CD4-positive, alpha-beta T cell treated with Interleukin-2 at 100 ng/mL for 4 hours (primary cell): ENCODE measurements around the gene C6orf89.
"Not testable (repeated sequence)": the region's sequence is repeated elsewhere in the genome, so short reads cannot be mapped to it uniquely, and the experiment has no call there.

Experiments used
- DNase-seq: peaks from one replicate; pipeline ENCODE4 v3.0.0-alpha.2; 2020; ENCODE audit warnings: low spot score

The C6orf89 gene

GRCh38 chr6:36947570-36948351, 62.0 kb downstream of the C6orf89 start:
- DNase-seq, result peak; percentile 63

GRCh38 chr6:36949076-36949475, 63.3 kb downstream of the C6orf89 start:
- DNase-seq, result not testable (repeated sequence)

GRCh38 chr6:36949636-36950035, 63.9 kb downstream of the C6orf89 start:
- DNase-seq, result no peak

GRCh38 chr6:36953931-36954261, 68.1 kb downstream of the C6orf89 start:
- no peak for DNase-seq

GRCh38 chr6:36954262-36954931, 68.6 kb downstream of the C6orf89 start, which contains the start of gene PI16:
Gene PI16, plus strand, starts transcription at chr6:36954738. Its CDS starts 23 bp downstream, at chr6:36954761.
- DNase-seq, result peak; percentile 44

- DNase-seq, result no peak
Observed at GRCh38 chr6:36955136-36955535, 69.4 kb downstream of the C6orf89 start.

GRCh38 chr6:36955671-36956445, 70.1 kb downstream of the C6orf89 start:
- peak; percentile 26 for DNase-seq

GRCh38 chr6:36956446-36956820, 70.7 kb downstream of the C6orf89 start:
- no peak for DNase-seq

- no peak for DNase-seq
Observed at GRCh38 chr6:36957773-36958271, 72.1 kb downstream of the C6orf89 start.

GRCh38 chr6:36958775-36959554, 73.2 kb downstream of the C6orf89 start:
- DNase-seq, result no peak

GRCh38 chr6:36959555-36960250, 74.0 kb downstream of the C6orf89 start:
- no peak for DNase-seq

GRCh38 chr6:36961441-36962435, 76.0 kb downstream of the C6orf89 start:
- DNase-seq, result no peak

GRCh38 chr6:36962874-36963273, 77.1 kb downstream of the C6orf89 start:
- peak; percentile 93 for DNase-seq

- DNase-seq, result peak; percentile 58
Observed at GRCh38 chr6:36963451-36964290, 77.9 kb downstream of the C6orf89 start.

- no peak for DNase-seq
Observed at GRCh38 chr6:36964349-36964748, 78.6 kb downstream of the C6orf89 start.

- no peak for DNase-seq
Observed at GRCh38 chr6:36964908-36965307, 79.2 kb downstream of the C6orf89 start.

GRCh38 chr6:36967301-36967700, 81.5 kb downstream of the C6orf89 start:
- DNase-seq, result no peak

GRCh38 chr6:36967757-36968156, 82.0 kb downstream of the C6orf89 start:
- DNase-seq, result no peak
